Activated CD4-positive, alpha-beta T cell treated with anti-CD3 and anti-CD28 coated beads for 36 hours (primary cell): ENCODE data around the gene SP140L. TPM values are rescaled to one million over a fixed set of nuclear protein-coding genes. Genes with fewer than 3 reads are reported as not detected.
"Not testable (repeated sequence)": the region's sequence is repeated elsewhere in the genome, so short reads cannot be mapped to it uniquely, and the experiment has no call there.

ENCODE experiments used
- ATAC-seq: fragments of 200-7000 bp; cut with Tn5 transposase; one replicate; pipeline ENCODE4 v1.10.0; 2021; ENCODE audit warnings: mild to moderate bottlenecking, moderate library complexity
- CTCF ChIA-PET: fragments of 350-600 bp; sonication (Branson Sonifier 250); formaldehyde crosslinking; loops from one replicate; lab custom pipeline; 2021; ENCODE audit warnings: antibody characterized with exemption; lab: Charles Lee
- POLR2A ChIA-PET: fragments of 350-600 bp; sonication (Branson Sonifier 250); formaldehyde crosslinking; loops from one replicate; lab custom pipeline; 2021; ENCODE audit warnings: antibody characterized with exemption, inconsistent platforms; lab: Charles Lee
- DNase-seq: peaks from one replicate; pipeline ENCODE4 v3.0.0-alpha.2; 2020
- H3K27ac Mint-ChIP-seq: one replicate; pipeline ENCODE4 v1.8.0; 2021; ENCODE audit warnings: mixed read lengths
- H3K27me3 Mint-ChIP-seq: one replicate; pipeline ENCODE4 v1.8.0; 2021; ENCODE audit warnings: mixed read lengths
- H3K36me3 Mint-ChIP-seq: one replicate; pipeline ENCODE4 v1.8.0; 2021; ENCODE audit warnings: low read depth, mixed read lengths
- H3K4me1 Mint-ChIP-seq: one replicate; pipeline ENCODE4 v1.8.0; 2021; ENCODE audit warnings: mixed read lengths
- H3K4me3 Mint-ChIP-seq: one replicate; pipeline ENCODE4 v1.8.0; 2021; ENCODE audit warnings: mild to moderate bottlenecking, moderate library complexity, mixed read lengths
- H3K9me3 Mint-ChIP-seq: one replicate; pipeline ENCODE4 v1.8.0; 2021; ENCODE audit warnings: low read depth, mixed read lengths
- intact Hi-C, 2 experiments: fragments of 100-400 bp; cut with DNase I in 1 of 2; cut with micrococcal nuclease in 1 of 2; formaldehyde crosslinking; loops; one replicate each; pipeline versions ENCODE4 v1.14.2 to v1.15.1; 2022 to 2024; cut with DNase I, micrococcal nuclease
- total RNA-seq, 2 experiments: library from RNA; stranded (reverse); gene quantifications; one replicate each; pipeline ENCODE4 v1.2.3, GENCODE V29; 2021

Gene SP140L
- total RNA-seq, 2 experiments from 2014 or later, result 40.1 to 43.4 TPM

DNA sequence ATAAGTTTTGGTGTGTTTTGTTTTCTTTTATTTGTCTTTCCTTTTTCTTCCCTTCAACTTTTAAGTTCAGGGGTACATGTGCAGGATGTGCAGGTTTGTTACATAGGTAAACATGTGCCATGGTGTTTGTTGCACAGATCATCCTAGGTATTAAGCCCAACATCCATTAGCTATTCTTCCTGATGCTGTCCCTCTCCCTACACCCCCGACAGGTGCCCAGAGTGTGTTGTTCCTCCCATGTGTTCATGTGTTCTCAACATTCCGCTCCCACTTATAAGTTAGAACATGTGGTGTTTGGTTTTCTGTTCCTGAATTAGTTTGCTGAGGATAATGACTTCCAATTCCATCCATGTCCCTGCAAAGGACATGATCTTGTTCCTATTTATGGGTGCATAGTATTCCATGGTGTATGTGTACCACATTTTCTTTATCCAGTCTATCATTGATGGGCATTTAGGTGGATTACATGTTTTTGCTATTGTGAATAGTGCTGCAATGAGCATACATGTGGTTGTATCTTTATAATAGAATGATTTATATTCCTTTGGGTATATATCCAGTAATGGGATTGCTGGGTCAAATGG, 16.1 kb downstream of the SP140L start:
- DNase-seq, POLR2A ChIA-PET, ATAC-seq, H3K27ac Mint-ChIP-seq, H3K4me3 Mint-ChIP-seq, H3K27me3 Mint-ChIP-seq, intact Hi-C loops, CTCF ChIA-PET: not testable (repeated sequence)
- peaks cover 28% of the 10 kb centered on the region for H3K9me3 Mint-ChIP-seq
- peaks cover 47% of the 10 kb centered on the region for H3K4me1 Mint-ChIP-seq
- peaks cover 58% of the 10 kb centered on the region for H3K36me3 Mint-ChIP-seq

DNA sequence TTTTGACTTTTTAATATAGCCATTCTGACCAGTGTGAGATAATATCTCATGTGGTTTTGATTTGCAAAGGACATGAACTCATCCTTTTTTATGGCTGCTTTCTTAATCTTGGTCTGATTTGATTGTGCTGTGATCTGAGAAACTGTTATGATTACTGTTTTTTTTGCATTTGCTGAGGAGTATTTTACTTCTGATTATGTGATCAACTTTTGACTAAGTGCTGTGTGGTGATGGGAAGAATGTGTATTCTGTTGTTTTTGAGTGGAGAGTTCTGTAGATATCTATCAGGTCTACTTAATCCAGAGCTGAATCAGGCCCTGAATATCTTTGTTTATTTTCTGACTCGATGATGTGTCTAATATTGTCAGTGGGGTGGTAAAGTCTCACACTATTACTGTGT, 16.8 kb downstream of the SP140L start:
- DNase-seq (no peak), ATAC-seq (peak; percentile 37)
- Mint-ChIP-seq H3K4me3 (no peak overlapping the region), H3K36me3 (peaks cover 58% of the 10 kb centered on the region), H3K27ac (peak overlapping the region; percentile 43), H3K4me1 (peaks cover 53% of the 10 kb centered on the region), H3K27me3 (no peaks in the 10 kb centered on the region), H3K9me3 (peaks cover 28% of the 10 kb centered on the region)
- ChIA-PET POLR2A (no interaction called here), CTCF (no interaction called here)
- intact Hi-C loops, result no loop called here

DNA sequence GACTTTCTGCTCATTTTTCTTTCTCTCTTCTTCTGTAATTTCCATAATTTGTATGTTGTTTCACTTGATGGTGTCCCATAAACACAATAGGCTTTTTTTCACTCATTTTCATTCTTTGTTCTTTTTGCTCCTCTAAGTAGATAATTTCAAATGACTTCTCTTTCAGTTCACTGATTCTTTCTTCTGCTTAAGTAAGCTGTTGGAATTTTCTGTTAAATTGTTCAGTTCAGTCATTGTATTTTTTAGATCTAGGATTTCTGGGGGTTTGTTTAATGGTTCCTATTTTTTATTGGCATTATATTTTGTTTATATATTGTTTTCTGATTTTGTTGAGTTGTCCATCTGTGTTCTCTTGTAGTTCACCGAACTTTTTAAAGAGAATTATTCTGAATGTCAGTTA, 19.5 kb downstream of the SP140L start:
- intact Hi-C loops, result loop anchor here in 1 of 2 experiments (5.0 kb wide), 1 partner anchor 66 kb away; no protein-coding TSS in a partner anchor
- DNase-seq, result no peak
- Mint-ChIP-seq H3K4me3 (no peak overlapping the region), H3K4me1 (peaks cover 70% of the 10 kb centered on the region), H3K27me3 (no peaks in the 10 kb centered on the region), H3K9me3 (peaks cover 28% of the 10 kb centered on the region), H3K36me3 (peaks cover 62% of the 10 kb centered on the region), H3K27ac (peak overlapping the region; percentile 32)
- CTCF ChIA-PET, result interaction anchor here (1.5 to 1.6 kb wide), 2 partner anchors 14 to 279 kb away, joined by 4 to 6 read pairs; no protein-coding TSS in a partner anchor
- POLR2A ChIA-PET, result no interaction called here
- no peak for ATAC-seq

DNA sequence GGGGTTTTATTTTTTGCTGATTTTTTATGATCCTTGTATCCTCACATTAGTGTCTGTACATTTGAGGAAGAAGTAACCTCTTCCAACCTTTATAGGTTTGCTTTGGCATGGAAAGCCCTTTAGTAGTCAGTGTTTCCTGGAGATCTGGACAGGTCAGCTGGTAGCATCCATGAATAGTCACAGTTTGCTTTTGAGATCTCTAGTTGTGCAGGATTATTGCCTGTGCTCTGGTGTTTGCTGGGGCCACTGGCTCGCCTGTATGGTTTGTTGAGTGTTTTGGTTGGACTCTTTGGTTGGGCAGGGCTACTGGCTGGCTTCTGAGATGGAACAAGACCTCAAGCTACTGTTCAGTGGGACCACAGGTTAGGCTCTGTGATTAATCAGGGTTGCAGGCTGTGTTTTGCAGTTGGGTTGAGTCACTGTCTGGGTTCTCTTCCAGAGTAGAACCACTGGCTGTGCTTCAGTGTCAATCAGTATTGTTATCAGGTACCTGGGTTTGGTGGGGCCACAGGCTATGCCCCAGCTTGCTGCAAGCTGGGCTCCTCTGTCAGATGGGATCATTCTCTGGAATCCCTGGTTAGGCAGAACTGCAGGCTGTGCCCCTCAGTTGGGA, 20.0 kb downstream of the SP140L start:
- ChIA-PET POLR2A (no interaction called here), CTCF (interaction anchor here (1.5 to 1.6 kb wide), 2 partner anchors 15 to 279 kb away, joined by 4 to 6 read pairs; no protein-coding TSS in a partner anchor)
- ATAC-seq (peak; percentile 41), DNase-seq (no peak)
- H3K27ac Mint-ChIP-seq, result peak overlapping the region; percentile 90
- no peaks in the 10 kb centered on the region for H3K27me3 Mint-ChIP-seq
- H3K4me1 Mint-ChIP-seq, result peaks cover 70% of the 10 kb centered on the region
- peaks cover 63% of the 10 kb centered on the region for H3K36me3 Mint-ChIP-seq
- H3K4me3 Mint-ChIP-seq, result no peak overlapping the region
- intact Hi-C loops, result loop anchor here in 1 of 2 experiments (5.0 kb wide), 1 partner anchor 65 kb away; no protein-coding TSS in a partner anchor
- H3K9me3 Mint-ChIP-seq, result peaks cover 28% of the 10 kb centered on the region

GRCh38 chr2:230347659-230348305, 20.8 kb downstream of the SP140L start:
- Mint-ChIP-seq H3K4me3 (peak overlapping the region; percentile 47), H3K27me3 (no peaks in the 10 kb centered on the region), H3K4me1 (peaks cover 69% of the 10 kb centered on the region), H3K27ac (peak overlapping the region; percentile 90), H3K36me3 (peaks cover 58% of the 10 kb centered on the region), H3K9me3 (peaks cover 27% of the 10 kb centered on the region)
- peak; percentile 65 for DNase-seq
- POLR2A ChIA-PET, result no interaction called here
- ATAC-seq, result peak; percentile 60
- intact Hi-C loops, result loop anchor here (2.0 to 5.0 kb wide), 3 partner anchors 13 to 65 kb away; no protein-coding TSS in a partner anchor
- CTCF ChIA-PET, result interaction anchor here (1.3 to 1.5 kb wide), 3 partner anchors 16 to 279 kb away, joined by 3 to 6 read pairs (median 5); partner anchors contain the start of gene SP140L

DNA sequence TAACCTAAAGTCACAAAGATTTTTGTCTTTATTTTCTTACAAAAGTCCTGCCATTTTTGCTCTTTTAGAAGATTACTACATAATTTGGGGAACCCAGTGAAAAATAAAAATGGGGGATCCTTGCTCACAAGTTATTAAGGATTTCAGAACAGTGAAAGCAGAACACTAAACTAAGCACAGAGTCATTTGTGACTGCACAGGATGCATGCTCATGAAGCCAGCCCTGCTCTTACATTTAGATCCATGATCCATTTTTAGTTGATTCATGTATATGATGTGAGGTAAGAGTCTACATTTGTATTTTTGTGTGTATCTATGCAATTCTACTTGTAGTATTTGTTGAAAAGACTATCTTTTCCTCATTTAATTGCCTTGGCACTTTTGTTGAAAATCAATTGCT, 21.8 kb downstream of the SP140L start:
- ChIA-PET POLR2A (no interaction called here), CTCF (interaction anchor here (1.2 to 1.3 kb wide), 3 partner anchors 19 to 278 kb away, joined by 3 to 5 read pairs (median 4); partner anchors contain the start of gene SP140L)
- peaks cover 61% of the 10 kb centered on the region for H3K4me1 Mint-ChIP-seq
- peaks cover 49% of the 10 kb centered on the region for H3K36me3 Mint-ChIP-seq
- H3K27me3 Mint-ChIP-seq, result no peaks in the 10 kb centered on the region
- peak overlapping the region; percentile 47 for H3K4me3 Mint-ChIP-seq
- no peak for DNase-seq
- intact Hi-C loops, result loop anchor here (2.0 to 5.0 kb wide), 3 partner anchors 14 to 64 kb away; no protein-coding TSS in a partner anchor
- H3K9me3 Mint-ChIP-seq, result peaks cover 20% of the 10 kb centered on the region
- H3K27ac Mint-ChIP-seq, result peak overlapping the region; percentile 90
- ATAC-seq, result peak; percentile 68

GRCh38 chr2:230356084-230356483, 29.1 kb downstream of the SP140L start:
- ATAC-seq, result no peak
- peaks cover 6% of the 10 kb centered on the region for H3K9me3 Mint-ChIP-seq
- no peak overlapping the region for H3K4me3 Mint-ChIP-seq
- H3K27ac Mint-ChIP-seq, result no peak overlapping the region
- H3K4me1 Mint-ChIP-seq, result peaks cover 14% of the 10 kb centered on the region
- ChIA-PET POLR2A (no interaction called here), CTCF (interaction anchor here (1.0 to 1.1 kb wide), 2 partner anchors 9 to 14 kb away, joined by 3 read pairs; no protein-coding TSS in a partner anchor)
- H3K36me3 Mint-ChIP-seq, result peaks cover 39% of the 10 kb centered on the region
- H3K27me3 Mint-ChIP-seq, result no peaks in the 10 kb centered on the region
- intact Hi-C loops, result no loop called here
- no peak for DNase-seq

GRCh38 chr2:230358305-230358704, 31.3 kb downstream of the SP140L start:
- DNase-seq, result no peak
- Mint-ChIP-seq H3K4me3 (no peak overlapping the region), H3K36me3 (peaks cover 55% of the 10 kb centered on the region), H3K4me1 (peaks cover 29% of the 10 kb centered on the region), H3K27ac (peak overlapping the region; percentile 33), H3K27me3 (no peaks in the 10 kb centered on the region), H3K9me3 (peaks cover 8% of the 10 kb centered on the region)
- intact Hi-C loops, result no loop called here
- CTCF ChIA-PET, result no interaction called here
- POLR2A ChIA-PET, result no interaction called here
- no peak for ATAC-seq

DNA sequence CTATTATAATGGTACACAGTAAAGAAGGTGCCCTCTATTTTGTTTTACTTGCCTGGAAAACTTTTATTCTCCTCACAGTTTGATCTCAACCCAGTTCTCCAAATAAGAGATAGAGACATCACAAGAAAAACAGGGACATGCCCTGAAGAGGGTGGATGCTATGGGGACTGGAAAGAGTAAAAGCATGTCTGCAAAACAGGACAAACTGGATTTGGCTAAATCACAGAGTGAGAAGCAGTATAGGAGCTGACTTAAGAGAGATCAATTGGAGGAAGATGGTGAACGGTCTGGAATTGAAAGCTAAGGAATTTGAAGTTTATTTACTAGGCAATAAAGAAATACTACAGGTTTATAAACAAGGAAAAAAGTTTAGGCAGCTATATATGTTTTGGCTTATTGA, 33.0 kb downstream of the SP140L start:
- ChIA-PET CTCF (interaction anchor here (0.6 kb wide), 1 partner anchor 41 kb away, joined by 4 read pairs; no protein-coding TSS in a partner anchor), POLR2A (no interaction called here)
- Mint-ChIP-seq H3K4me3 (no peak overlapping the region), H3K27ac (no peak overlapping the region), H3K4me1 (peaks cover 24% of the 10 kb centered on the region), H3K9me3 (peaks cover 8% of the 10 kb centered on the region), H3K36me3 (peaks cover 72% of the 10 kb centered on the region), H3K27me3 (no peaks in the 10 kb centered on the region)
- ATAC-seq (no peak), DNase-seq (no peak)
- intact Hi-C loops, result no loop called here

- peaks cover 6% of the 10 kb centered on the region for H3K9me3 Mint-ChIP-seq
- H3K4me3 Mint-ChIP-seq, result no peak overlapping the region
- ChIA-PET POLR2A (interaction anchor here (0.6 kb wide), 1 partner anchor 295 kb away, joined by 3 read pairs; no protein-coding TSS in a partner anchor), CTCF (interaction anchor here (0.7 kb wide), 2 partner anchors 321 to 340 kb away, joined by 3 to 4 read pairs; no protein-coding TSS in a partner anchor)
- no peaks in the 10 kb centered on the region for H3K27me3 Mint-ChIP-seq
- intact Hi-C loops, result no loop called here
- peaks cover 77% of the 10 kb centered on the region for H3K36me3 Mint-ChIP-seq
- peaks cover 27% of the 10 kb centered on the region for H3K4me1 Mint-ChIP-seq
- H3K27ac Mint-ChIP-seq, result peak overlapping the region; percentile 9
- DNase-seq (no peak), ATAC-seq (peak; percentile 33)
Measured at GRCh38 chr2:230362030-230362691, 35.2 kb downstream of the SP140L start.

- ChIA-PET POLR2A (no interaction called here), CTCF (interaction anchor here (1.4 kb wide), 1 partner anchor 374 kb away, joined by 3 read pairs; no protein-coding TSS in a partner anchor)
- Mint-ChIP-seq H3K4me1 (peaks cover 7% of the 10 kb centered on the region), H3K4me3 (no peak overlapping the region), H3K36me3 (peaks cover 46% of the 10 kb centered on the region), H3K27me3 (no peaks in the 10 kb centered on the region), H3K9me3 (no peaks in the 10 kb centered on the region), H3K27ac (no peak overlapping the region)
- DNase-seq, result no peak
- intact Hi-C loops, result no loop called here
- no peak for ATAC-seq
Measured at GRCh38 chr2:230382108-230382507, 55.1 kb downstream of the SP140L start.
